ENCODE data around the gene OPN4. TPM values are rescaled to one million over a fixed set of nuclear protein-coding genes. Genes with fewer than 3 reads are reported as not detected.

OPN4 gene
- total RNA-seq, 1 donor from 2014 or later, result not detected

Other genes with a start within 250 kb of the OPN4 start
- gene WAPL, start 132.8 kb upstream of the OPN4 start, total RNA-seq, result 50.0 and 51.4 TPM in 2 replicates
- gene LDB3, start 14.0 kb downstream of the OPN4 start, total RNA-seq, result 0.05 TPM in 1 of 2 replicates, not detected in the other
- 11.2 and 11.9 TPM in 2 replicates for gene BMPR1A, start 102.1 kb downstream of the OPN4 start, total RNA-seq

Measured in activated T-helper 2 cell treated with anti-CD3 and anti-CD28 coated beads, Interferon-gamma antibody, Interleukin-2, Interleukin-4, amounts not matched to agents 10 μg/mL and 5 μg/mL and 100 μg/mL, durations not matched to agents 14 hours and 24 hours and 36 hours (primary cell).